Measurements from ENCODE around the gene FRMD8.

GRCh38 chr11:65404210-65404609 lies 17.8 kb downstream of the FRMD8 start:
- TF ChIP-seq CTCF (IDR thresholded peaks at IDR 0.05) (no peak), POLR2A (IDR thresholded peaks at IDR 0.05) (no peak)

All from body of pancreas (tissue), 4 donors.